Keratinocyte (primary cell): ENCODE results near the gene STRAP. TPM values are rescaled to one million over a fixed set of nuclear protein-coding genes. Genes with fewer than 3 reads are reported as not detected.
"Not testable (repeated sequence)": the region's sequence is repeated elsewhere in the genome, so short reads cannot be mapped to it uniquely, and the experiment has no call there.

Source experiments
- DNase-seq: peaks from one replicate; pipeline ENCODE4 v3.0.0-alpha.2; 2011; ENCODE audit warnings: low read depth, missing footprints, low spot score
- FAIRE-seq: peaks from 2 replicates; lab custom pipeline; 2011; peaks lifted over from hg19 to GRCh38; lab: Jason Lieb, UNC
- H2AFZ ChIP-seq: 2 replicates; pipeline ENCODE4 v1.6.0; 2012; ENCODE audit warnings: low read length, control low read depth, inconsistent platforms; ENCODE audit not compliant: control insufficient read depth
- H3K27ac ChIP-seq: 2 replicates; pipeline ENCODE4 v1.5.1; 2011; ENCODE audit warnings: low read length; ENCODE audit not compliant: control insufficient read depth, insufficient read depth
- H3K27me3 ChIP-seq: 3 replicates; pipeline ENCODE4 v1.6.0; 2011; ENCODE audit warnings: low read length; ENCODE audit not compliant: control insufficient read depth, insufficient read depth; ENCODE audit errors: extremely low read depth
- H3K36me3 ChIP-seq, 2 experiments: 2 replicates in 1 of 2; 3 replicates in 1 of 2; pipeline ENCODE4 v1.5.1; 2011; ENCODE audit warnings: low read length in 2 of 2, mild to moderate bottlenecking in 1 of 2; ENCODE audit not compliant: control insufficient read depth in 2 of 2, insufficient read depth in 2 of 2; ENCODE audit errors: extremely low read depth in 1 of 2
- H3K4me1 ChIP-seq: 3 replicates; pipeline ENCODE4 v1.5.1; 2011; ENCODE audit warnings: low read length; ENCODE audit not compliant: control insufficient read depth, insufficient read depth; ENCODE audit errors: extremely low read depth
- H3K4me2 ChIP-seq: 3 replicates; pipeline ENCODE4 v1.6.0; 2011; ENCODE audit warnings: low read depth, low read length; ENCODE audit not compliant: control insufficient read depth, insufficient read depth; ENCODE audit errors: extremely low read depth
- H3K4me3 ChIP-seq, 3 experiments: fragments of 200-600 bp in 1 of 3; sonication (generic) in 1 of 3; 2 replicates in 2 of 3; 3 replicates in 1 of 3; pipeline ENCODE4 v1.5.1; 2011 to 2016; ENCODE audit warnings: low read length in 3 of 3, mild to moderate bottlenecking in 3 of 3, control low read depth in 2 of 3, inconsistent platforms in 1 of 3, low read depth in 1 of 3, mixed read lengths in 1 of 3, mixed run types in 1 of 3, moderate library complexity in 1 of 3; ENCODE audit not compliant: control insufficient read depth in 2 of 3, insufficient read depth in 2 of 3; ENCODE audit errors: extremely low read depth in 1 of 3
- H3K79me2 ChIP-seq: 2 replicates; pipeline ENCODE4 v1.6.0; 2012; ENCODE audit warnings: low read length; ENCODE audit not compliant: control insufficient read depth, insufficient read depth
- H3K9ac ChIP-seq: 3 replicates; pipeline ENCODE4 v1.6.0; 2011; ENCODE audit warnings: low read length; ENCODE audit not compliant: control insufficient read depth, insufficient read depth; ENCODE audit errors: extremely low read depth
- H3K9me1 ChIP-seq: 3 replicates; pipeline ENCODE4 v1.6.0; 2011; ENCODE audit warnings: low read length; ENCODE audit not compliant: control insufficient read depth, insufficient read depth; ENCODE audit errors: extremely low read depth
- H3K9me3 ChIP-seq: 2 replicates; pipeline ENCODE4 v1.5.1; 2012; ENCODE audit warnings: low read depth, low read length; ENCODE audit not compliant: control insufficient read depth
- H4K20me1 ChIP-seq: 3 replicates; pipeline ENCODE4 v1.6.0; 2011; ENCODE audit warnings: low read length; ENCODE audit not compliant: control insufficient read depth, insufficient read depth; ENCODE audit errors: extremely low read depth
- EZH2 ChIP-seq: IDR thresholded peaks from one replicate; pipeline ENCODE4 v1.6.1; 2012; ENCODE audit warnings: inconsistent platforms, mild to moderate bottlenecking, low read length, moderate library complexity
- dilution Hi-C: fragments of 300-500 bp; cut with MboI; formaldehyde crosslinking; loops from one replicate; pipeline ENCODE4 v1.7.0; 2020; ENCODE audit warnings: low sequenced_read_pairs; ENCODE audit not compliant: extremely low pct_ligation_motif_present
- polyA plus RNA-seq, 5 experiments: library from polyadenylated mRNA; depleted of rRNA in 3 of 5; stranded (reverse) in 3 of 5; stranded (forward) in 1 of 5; unstranded in 1 of 5; fragments of >200 nt; gene quantifications; 1 replicate in 1 of 5; 2 replicates in 3 of 5; 3 replicates in 1 of 5; pipeline versions ENCODE4 v1.2.1 to v1.2.3, GENCODE V29; 2011 to 2012; ENCODE audit warnings: missing spikeins in 2 of 5, low read depth in 1 of 5, low replicate concordance in 1 of 5
- TF ChIP-seq, protein P1 (sequence below), 3 experiments: IDR thresholded peaks in 1 of 3; conservative IDR thresholded peaks in 1 of 3; optimal IDR thresholded peaks in 1 of 3; 2 replicates in 2 of 3; 3 replicates in 1 of 3; pipeline versions ENCODE3 to v1.5.1; 2011; ENCODE audit warnings: low read length in 3 of 3, mild to moderate bottlenecking in 3 of 3, moderate library complexity in 2 of 3, control low read depth in 1 of 3, inconsistent platforms in 1 of 3; ENCODE audit not compliant: insufficient read depth in 2 of 3; ENCODE audit errors: extremely low read depth in 1 of 3

The STRAP gene
- polyA plus RNA-seq, 1 donor (not counting 4 experiments of a cell fraction or from before 2014, with no cell fraction given), result 210 TPM

GRCh38 chr12:15873556-15873955 is 8.6 kb upstream of the STRAP start:
- Histone ChIP-seq H3K36me3 (no peaks in the 10 kb centered on the region), H3K9me3 (no peaks in the 10 kb centered on the region), H4K20me1 (no peaks in the 10 kb centered on the region), H3K4me1 (no peaks in the 10 kb centered on the region), H3K79me2 (no peaks in the 10 kb centered on the region), H3K27me3 (no peaks in the 10 kb centered on the region), H3K9me1 (no peaks in the 10 kb centered on the region), H2AFZ (no peak overlapping the region), H3K4me2 (no peak overlapping the region), H3K27ac (no peak overlapping the region), H3K4me3 (no peak overlapping the region), H3K9ac (no peak overlapping the region)
- dilution Hi-C loops, result no loop called here
- no peak for TF ChIP-seq EZH2
- TF ChIP-seq, protein P1, sequence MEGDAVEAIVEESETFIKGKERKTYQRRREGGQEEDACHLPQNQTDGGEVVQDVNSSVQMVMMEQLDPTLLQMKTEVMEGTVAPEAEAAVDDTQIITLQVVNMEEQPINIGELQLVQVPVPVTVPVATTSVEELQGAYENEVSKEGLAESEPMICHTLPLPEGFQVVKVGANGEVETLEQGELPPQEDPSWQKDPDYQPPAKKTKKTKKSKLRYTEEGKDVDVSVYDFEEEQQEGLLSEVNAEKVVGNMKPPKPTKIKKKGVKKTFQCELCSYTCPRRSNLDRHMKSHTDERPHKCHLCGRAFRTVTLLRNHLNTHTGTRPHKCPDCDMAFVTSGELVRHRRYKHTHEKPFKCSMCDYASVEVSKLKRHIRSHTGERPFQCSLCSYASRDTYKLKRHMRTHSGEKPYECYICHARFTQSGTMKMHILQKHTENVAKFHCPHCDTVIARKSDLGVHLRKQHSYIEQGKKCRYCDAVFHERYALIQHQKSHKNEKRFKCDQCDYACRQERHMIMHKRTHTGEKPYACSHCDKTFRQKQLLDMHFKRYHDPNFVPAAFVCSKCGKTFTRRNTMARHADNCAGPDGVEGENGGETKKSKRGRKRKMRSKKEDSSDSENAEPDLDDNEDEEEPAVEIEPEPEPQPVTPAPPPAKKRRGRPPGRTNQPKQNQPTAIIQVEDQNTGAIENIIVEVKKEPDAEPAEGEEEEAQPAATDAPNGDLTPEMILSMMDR (optimal IDR thresholded peaks at IDR 0.05 in 1 of 3, IDR thresholded peaks at IDR 0.05 in 1 of 3, conservative IDR thresholded peaks at IDR 0.05 in 1 of 3; ENCODE audit: extremely low read depth in 1 of 3, insufficient read depth in 2 of 3, low read length in 3 of 3), result no peak
- DNase-seq (no peak), FAIRE-seq (no peak)

GRCh38 chr12:15874556-15875145 is 7.5 kb upstream of the STRAP start:
- H3K4me3 ChIP-seq, H3K9ac ChIP-seq, H2AFZ ChIP-seq, DNase-seq, H4K20me1 ChIP-seq, H3K4me1 ChIP-seq, H3K9me1 ChIP-seq, FAIRE-seq, H3K27me3 ChIP-seq, dilution Hi-C loops, H3K79me2 ChIP-seq, H3K27ac ChIP-seq, H3K9me3 ChIP-seq, H3K4me2 ChIP-seq, H3K36me3 ChIP-seq: not testable (repeated sequence)

GRCh38 chr12:15875863-15876262 is 6.3 kb upstream of the STRAP start:
- DNase-seq (no peak), FAIRE-seq (no peak)
- dilution Hi-C loops, result no loop called here

More at GRCh38 chr12:15875863-15876262, 6.3 kb upstream of the STRAP start:
- no peaks in the 10 kb centered on the region for H3K36me3 ChIP-seq
- no peaks in the 10 kb centered on the region for H3K9me3 ChIP-seq
- H3K79me2 ChIP-seq, result no peaks in the 10 kb centered on the region
- no peak overlapping the region for H3K27ac ChIP-seq
- H3K4me2 ChIP-seq, result no peak overlapping the region
- H3K4me3 ChIP-seq, result no peak overlapping the region
- no peak for TF ChIP-seq EZH2
- TF ChIP-seq, protein P1 (optimal IDR thresholded peaks at IDR 0.05 in 1 of 3, IDR thresholded peaks at IDR 0.05 in 1 of 3, conservative IDR thresholded peaks at IDR 0.05 in 1 of 3; ENCODE audit: extremely low read depth in 1 of 3, insufficient read depth in 2 of 3, low read length in 3 of 3), result no peak
- H4K20me1 ChIP-seq, result no peaks in the 10 kb centered on the region
- H2AFZ ChIP-seq, result no peak overlapping the region
- no peak overlapping the region for H3K9ac ChIP-seq
- no peaks in the 10 kb centered on the region for H3K27me3 ChIP-seq
- no peaks in the 10 kb centered on the region for H3K4me1 ChIP-seq
- no peaks in the 10 kb centered on the region for H3K9me1 ChIP-seq
